Measurements from ENCODE around the gene NUP98.
A peak's percentile ranks its signal among the peaks of the same experiment; 100 is the strongest.

Gene NUP98

GRCh38 chr11:3685923-3686322 lies 111.4 kb downstream of the NUP98 start:
- TF ChIP-seq CTCF (IDR thresholded peaks at IDR 0.05; ENCODE audit: insufficient read depth, missing control alignments) = no peak
- DNase-seq (ENCODE audit: insufficient read length, low spot score) (no peak), FAIRE-seq (no peak)

GRCh38 chr11:3684819-3685172 lies 112.6 kb downstream of the NUP98 start:
- FAIRE-seq = no peak
- no peak for DNase-seq (ENCODE audit: insufficient read length, low spot score)
- TF ChIP-seq CTCF (IDR thresholded peaks at IDR 0.05; ENCODE audit: insufficient read depth, missing control alignments) = no peak

GRCh38 chr11:3684129-3684818 lies 113.1 kb downstream of the NUP98 start:
- TF ChIP-seq CTCF (IDR thresholded peaks at IDR 0.05; ENCODE audit: insufficient read depth, missing control alignments) = no peak
- FAIRE-seq (no peak), DNase-seq (ENCODE audit: insufficient read length, low spot score) (no peak)

GRCh38 chr11:3683039-3683438 lies 114.3 kb downstream of the NUP98 start:
- peak; percentile 4 for TF ChIP-seq CTCF (IDR thresholded peaks at IDR 0.05; ENCODE audit: insufficient read depth, missing control alignments)
- FAIRE-seq (no peak), DNase-seq (ENCODE audit: insufficient read length, low spot score) (no peak)

- no peak for FAIRE-seq
- no peak for TF ChIP-seq CTCF (IDR thresholded peaks at IDR 0.05; ENCODE audit: insufficient read depth, missing control alignments)
- DNase-seq (ENCODE audit: insufficient read length, low spot score) = no peak
Observed at GRCh38 chr11:3679077-3679476, 118.3 kb downstream of the NUP98 start.

- no peak for DNase-seq (ENCODE audit: insufficient read length, low spot score)
- TF ChIP-seq CTCF (IDR thresholded peaks at IDR 0.05; ENCODE audit: insufficient read depth, missing control alignments) = no peak
- FAIRE-seq = no peak
Observed at GRCh38 chr11:3675971-3676370, 121.4 kb downstream of the NUP98 start.

GRCh38 chr11:3674189-3674588 lies 123.2 kb downstream of the NUP98 start:
- DNase-seq (ENCODE audit: insufficient read length, low spot score) (no peak), FAIRE-seq (no peak)

More at GRCh38 chr11:3674189-3674588, 123.2 kb downstream of the NUP98 start:
- TF ChIP-seq CTCF (IDR thresholded peaks at IDR 0.05; ENCODE audit: insufficient read depth, missing control alignments) = no peak
